B cell (primary cell): ENCODE measurements around the gene USF1. TPM values are rescaled to one million over a fixed set of nuclear protein-coding genes. Genes with fewer than 3 reads are reported as not detected.

Experiments
- ATAC-seq: fragments of 200-7000 bp; cut with Tn5 transposase; one replicate; pipeline ENCODE4 v1.10.0; 2021; ENCODE audit warnings: low read depth, mild to moderate bottlenecking, moderate number of reproducible peaks, moderate library complexity
- CTCF ChIA-PET: fragments of 350-600 bp; sonication (Branson Sonifier 250); formaldehyde crosslinking; loops from one replicate; lab custom pipeline; 2021; ENCODE audit warnings: antibody characterized with exemption, inconsistent platforms; lab: Charles Lee
- POLR2A ChIA-PET: fragments of 350-600 bp; sonication (Branson Sonifier 250); formaldehyde crosslinking; loops from one replicate; lab custom pipeline; 2021; ENCODE audit warnings: antibody characterized with exemption; lab: Charles Lee
- DNase-seq: peaks from one replicate; pipeline ENCODE4 v3.0.0; 2013
- H2AFZ ChIP-seq: 2 replicates; pipeline ENCODE4 v1.6.1; 2012; ENCODE audit warnings: mild to moderate bottlenecking, low read depth, low read length; ENCODE audit not compliant: insufficient read depth, poor library complexity, severe bottlenecking
- H3K27ac ChIP-seq, 2 donors: 1 replicate in 1 of 2; 2 replicates in 1 of 2; pipeline ENCODE4 v1.5.1; 2012 to 2013; ENCODE audit warnings: low read length in 2 of 2, mild to moderate bottlenecking in 2 of 2, moderate library complexity in 1 of 2
- H3K27me3 ChIP-seq, 4 experiments: fragments of 200-600 bp in 1 of 4; sonication (generic) in 1 of 4; replicated peaks in 1 of 4; 1 replicate in 2 of 4; 2 replicates in 2 of 4; pipeline versions ENCODE4 v1.6.1 to v1.7.0; 2013 to 2016; ENCODE audit warnings: low read length in 3 of 4, mild to moderate bottlenecking in 2 of 4, mixed read lengths in 1 of 4, moderate library complexity in 1 of 4; ENCODE audit not compliant: insufficient read depth in 4 of 4, control insufficient read depth in 3 of 4; ENCODE audit errors: control extremely low read depth in 1 of 4
- H3K36me3 ChIP-seq, 2 experiments: replicated peaks in 1 of 2; 1 replicate in 1 of 2; 2 replicates in 1 of 2; pipeline versions ENCODE4 v1.6.1 to v1.7.1; 2013; ENCODE audit warnings: low read length in 1 of 2; ENCODE audit not compliant: insufficient read depth in 2 of 2, control insufficient read depth in 1 of 2; ENCODE audit errors: control extremely low read depth in 1 of 2, extremely low read depth in 1 of 2
- H3K4me1 ChIP-seq, 2 donors: fragments of 200-600 bp in 1 of 2; sonication (generic) in 1 of 2; 1 replicate in 1 of 2; 2 replicates in 1 of 2; pipeline versions ENCODE4 v1.5.1 to v1.6.1; 2013 to 2017; ENCODE audit warnings: low read length in 2 of 2; ENCODE audit not compliant: control insufficient read depth in 2 of 2, insufficient read depth in 2 of 2
- H3K4me2 ChIP-seq: replicated peaks from 2 replicates; pipeline ENCODE3; 2012; ENCODE audit warnings: mild to moderate bottlenecking, low read depth, low read length; ENCODE audit not compliant: poor library complexity, severe bottlenecking
- H3K4me3 ChIP-seq, 5 experiments: fragments of 200-600 bp in 1 of 5; sonication (generic) in 1 of 5; 1 replicate in 3 of 5; 2 replicates in 2 of 5; pipeline versions ENCODE4 v1.5.1 to v1.7.0; 2011 to 2016; ENCODE audit warnings: low read length in 4 of 5, mild to moderate bottlenecking in 4 of 5, low read depth in 2 of 5, control low read depth in 1 of 5, moderate library complexity in 1 of 5; ENCODE audit not compliant: insufficient read depth in 1 of 5; ENCODE audit errors: control extremely low read depth in 1 of 5, extremely low read depth in 1 of 5
- H3K79me2 ChIP-seq: fragments of 200-600 bp; sonication (generic); one replicate; pipeline ENCODE4 v1.6.0; 2016; ENCODE audit warnings: low read length; ENCODE audit not compliant: control insufficient read depth, insufficient read depth
- H3K9ac ChIP-seq: fragments of 200-600 bp; sonication (generic); 2 replicates; pipeline ENCODE4 v1.6.1; 2017; ENCODE audit warnings: mild to moderate bottlenecking, low read length, moderate library complexity
- H3K9me3 ChIP-seq, 3 donors: one replicate each; pipeline versions ENCODE4 v1.6.1 to v1.7.1; 2013; ENCODE audit warnings: low read length in 2 of 3; ENCODE audit not compliant: control insufficient read depth in 2 of 3, insufficient read depth in 1 of 3; ENCODE audit errors: control extremely low read depth in 1 of 3
- H4K20me1 ChIP-seq: 2 replicates; pipeline ENCODE4 v1.6.0; 2012; ENCODE audit warnings: mild to moderate bottlenecking, low read length; ENCODE audit not compliant: insufficient read depth, control insufficient read depth, poor library complexity, severe bottlenecking
- H3K27ac Mint-ChIP-seq: one replicate; pipeline ENCODE4 v1.8.0; 2021; ENCODE audit warnings: mixed read lengths
- H3K27me3 Mint-ChIP-seq: one replicate; pipeline ENCODE4 v1.8.0; 2021; ENCODE audit warnings: mixed read lengths
- H3K4me1 Mint-ChIP-seq: one replicate; pipeline ENCODE4 v1.8.0; 2021; ENCODE audit warnings: mixed read lengths
- H3K4me3 Mint-ChIP-seq: one replicate; pipeline ENCODE4 v1.8.0; 2021; ENCODE audit warnings: mixed read lengths
- H3K9me3 Mint-ChIP-seq: one replicate; pipeline ENCODE4 v1.8.0; 2022; ENCODE audit warnings: mixed read lengths; ENCODE audit not compliant: insufficient read depth
- EZH2 ChIP-seq: IDR thresholded peaks from 2 replicates; pipeline ENCODE4 v1.6.1; 2012; ENCODE audit warnings: borderline replicate concordance, low read depth, mild to moderate bottlenecking, moderate library complexity, low read length; ENCODE audit not compliant: insufficient read depth, poor library complexity, severe bottlenecking
- WGBS: methylation state at CpG from one replicate; pipeline ENCODE4 v1.1.5; 2013; ENCODE audit warnings: missing lambda C conversion rate; ENCODE audit not compliant: insufficient coverage; 5-methylcytosine and 5-hydroxymethylcytosine counted together
- intact Hi-C: fragments of 100-400 bp; cut with micrococcal nuclease; formaldehyde crosslinking; loops from one replicate; pipeline ENCODE4 v1.10.0; 2022
- polyA plus RNA-seq: library from polyadenylated mRNA; depleted of rRNA; stranded (reverse); fragments of >200 nt; gene quantifications from 2 replicates; pipeline ENCODE4 v1.2.3, GENCODE V29; 2012
- total RNA-seq, 2 donors: library from RNA; stranded (reverse); fragments of 120-200 nt in 1 of 2; gene quantifications; 1 replicate in 1 of 2; 2 replicates in 1 of 2; pipeline versions ENCODE4 v1.2.3 to v1.2.4, GENCODE V29; 2013 to 2022
- TF ChIP-seq, protein P1 (sequence below): fragments of 200-600 bp; IDR thresholded peaks from one replicate; pipeline ENCODE4 v1.8.0; 2022; ENCODE audit warnings: antibody characterized with exemption, mild to moderate bottlenecking

Gene USF1
- total and polyA plus RNA-seq, 2 donors (not counting 1 experiment from before 2014, with no cell fraction given), result 192 to 249 TPM

DNA sequence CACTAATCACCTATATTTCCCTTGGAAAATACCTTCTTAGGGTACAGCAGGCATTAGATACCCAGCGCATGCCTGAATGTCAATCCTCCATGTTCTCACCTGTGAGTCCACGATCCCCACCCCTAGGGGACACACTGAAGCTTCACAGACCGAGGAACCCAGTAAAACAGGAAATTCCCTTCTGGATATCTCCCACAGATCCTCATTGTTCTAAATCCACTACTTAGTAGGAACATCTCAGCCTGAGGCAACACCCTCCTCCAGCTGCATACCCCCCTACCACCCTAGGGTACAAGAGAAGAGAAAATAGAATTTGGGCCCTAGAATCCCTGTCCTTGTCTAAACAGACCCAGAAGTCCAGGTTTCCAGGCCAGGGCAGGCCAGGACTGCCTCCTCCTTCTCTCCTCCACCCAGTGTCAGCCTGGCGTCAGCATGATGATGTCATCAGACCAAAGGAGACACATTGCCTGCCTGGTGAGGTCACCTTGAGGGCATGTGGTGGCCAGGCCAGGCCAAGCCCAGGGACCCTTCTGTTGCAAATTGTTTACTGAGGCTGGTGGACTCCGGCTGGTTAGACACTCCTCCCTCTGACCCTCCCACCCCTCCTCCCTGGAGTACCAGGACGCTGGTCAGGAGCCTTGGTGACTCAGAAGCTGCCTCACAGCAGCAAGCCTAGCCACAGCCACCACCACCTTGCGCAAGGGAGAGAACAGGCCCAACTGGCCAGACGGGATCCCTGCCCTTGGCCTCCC lies 37.4 kb upstream of the USF1 start:
- ChIA-PET CTCF (interaction anchor here (1.1 kb wide), 1 partner anchor 14 kb away, joined by 5 read pairs; the partner anchor contains the start of gene KLHDC9), POLR2A (no interaction called here)
- Mint-ChIP-seq H3K9me3 (no peaks in the 10 kb centered on the region), H3K27ac (no peak overlapping the region), H3K4me3 (no peak overlapping the region), H3K4me1 (no peaks in the 10 kb centered on the region), H3K27me3 (peaks cover 7% of the 10 kb centered on the region)
- H3K36me3 ChIP-seq, result no peaks in the 10 kb centered on the region
- no peaks in the 10 kb centered on the region for H3K4me1 ChIP-seq
- H3K4me2 ChIP-seq, result no peak overlapping the region
- H3K27me3 ChIP-seq, result no peaks in the 10 kb centered on the region
- H3K27ac ChIP-seq, result no peak overlapping the region
- no peaks in the 10 kb centered on the region for H4K20me1 ChIP-seq
- no peak overlapping the region for H3K9ac ChIP-seq
- WGBS, result 91% methylated on average over 8 of the region's 8 CpGs
- no peak overlapping the region for H3K4me3 ChIP-seq
- no peak overlapping the region for H2AFZ ChIP-seq
- H3K79me2 ChIP-seq, result no peaks in the 10 kb centered on the region
- DNase-seq, result no peak
- no peaks in the 10 kb centered on the region for H3K9me3 ChIP-seq
- ATAC-seq, result no peak
- intact Hi-C loops, result no loop called here
- TF ChIP-seq EZH2, result no peak
- TF ChIP-seq, protein P1, sequence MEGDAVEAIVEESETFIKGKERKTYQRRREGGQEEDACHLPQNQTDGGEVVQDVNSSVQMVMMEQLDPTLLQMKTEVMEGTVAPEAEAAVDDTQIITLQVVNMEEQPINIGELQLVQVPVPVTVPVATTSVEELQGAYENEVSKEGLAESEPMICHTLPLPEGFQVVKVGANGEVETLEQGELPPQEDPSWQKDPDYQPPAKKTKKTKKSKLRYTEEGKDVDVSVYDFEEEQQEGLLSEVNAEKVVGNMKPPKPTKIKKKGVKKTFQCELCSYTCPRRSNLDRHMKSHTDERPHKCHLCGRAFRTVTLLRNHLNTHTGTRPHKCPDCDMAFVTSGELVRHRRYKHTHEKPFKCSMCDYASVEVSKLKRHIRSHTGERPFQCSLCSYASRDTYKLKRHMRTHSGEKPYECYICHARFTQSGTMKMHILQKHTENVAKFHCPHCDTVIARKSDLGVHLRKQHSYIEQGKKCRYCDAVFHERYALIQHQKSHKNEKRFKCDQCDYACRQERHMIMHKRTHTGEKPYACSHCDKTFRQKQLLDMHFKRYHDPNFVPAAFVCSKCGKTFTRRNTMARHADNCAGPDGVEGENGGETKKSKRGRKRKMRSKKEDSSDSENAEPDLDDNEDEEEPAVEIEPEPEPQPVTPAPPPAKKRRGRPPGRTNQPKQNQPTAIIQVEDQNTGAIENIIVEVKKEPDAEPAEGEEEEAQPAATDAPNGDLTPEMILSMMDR, result no peak

DNA sequence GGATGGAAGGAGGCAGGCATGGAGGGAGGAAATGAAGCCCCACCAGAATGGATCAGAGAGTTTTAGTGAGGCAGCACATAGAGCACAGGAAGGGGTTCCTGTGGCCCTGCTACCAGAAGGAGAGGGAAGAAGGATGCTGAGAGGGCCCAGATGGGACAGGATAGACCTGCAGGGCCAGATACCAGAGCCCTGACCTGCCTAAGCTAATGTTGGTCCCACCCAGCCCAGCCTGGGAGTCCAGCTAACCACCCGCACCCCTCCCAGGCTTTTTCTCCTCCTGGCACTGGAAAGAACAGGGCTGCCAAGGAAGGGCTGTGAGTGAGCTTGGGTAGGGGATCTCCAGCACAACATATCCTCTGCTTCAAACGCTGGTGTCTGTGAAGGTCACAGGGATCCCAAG lies 36.7 kb upstream of the USF1 start:
- H3K4me2 ChIP-seq, result no peak overlapping the region
- WGBS, result 78% methylated on average over 1 of the region's 2 CpGs
- POLR2A ChIA-PET, result no interaction called here

More for the DNA sequence above, 36.7 kb upstream of the USF1 start:
- TF ChIP-seq, protein P1, result no peak
- no peak for TF ChIP-seq EZH2
- Histone ChIP-seq H3K36me3 (no peaks in the 10 kb centered on the region), H3K4me3 (no peak overlapping the region), H3K9ac (no peak overlapping the region), H2AFZ (no peak overlapping the region), H3K4me1 (no peaks in the 10 kb centered on the region), H4K20me1 (no peaks in the 10 kb centered on the region), H3K79me2 (no peaks in the 10 kb centered on the region), H3K27ac (no peak overlapping the region), H3K27me3 (no peaks in the 10 kb centered on the region), H3K9me3 (no peaks in the 10 kb centered on the region)
- Mint-ChIP-seq H3K27me3 (peaks cover 7% of the 10 kb centered on the region), H3K4me3 (no peak overlapping the region), H3K9me3 (no peaks in the 10 kb centered on the region), H3K27ac (no peak overlapping the region), H3K4me1 (no peaks in the 10 kb centered on the region)
- CTCF ChIA-PET, result interaction anchor here (1.1 kb wide), 1 partner anchor 15 kb away, joined by 5 read pairs; the partner anchor contains the start of gene KLHDC9
- DNase-seq (no peak), ATAC-seq (no peak)
- intact Hi-C loops, result no loop called here
